HG03095 (cell line): ENCODE data around the gene UNC13C.
"Not testable (repeated sequence)": the region's sequence is repeated elsewhere in the genome, so short reads cannot be mapped to it uniquely, and the experiment has no call there.

Experiments used
- ATAC-seq: cut with Tn5 transposase; IDR thresholded peaks from one replicate; pipeline ENCODE4 v1.9.1; 2021; ENCODE audit warnings: moderate library complexity; ENCODE audit not compliant: unreplicated experiment

The UNC13C gene

DNA sequence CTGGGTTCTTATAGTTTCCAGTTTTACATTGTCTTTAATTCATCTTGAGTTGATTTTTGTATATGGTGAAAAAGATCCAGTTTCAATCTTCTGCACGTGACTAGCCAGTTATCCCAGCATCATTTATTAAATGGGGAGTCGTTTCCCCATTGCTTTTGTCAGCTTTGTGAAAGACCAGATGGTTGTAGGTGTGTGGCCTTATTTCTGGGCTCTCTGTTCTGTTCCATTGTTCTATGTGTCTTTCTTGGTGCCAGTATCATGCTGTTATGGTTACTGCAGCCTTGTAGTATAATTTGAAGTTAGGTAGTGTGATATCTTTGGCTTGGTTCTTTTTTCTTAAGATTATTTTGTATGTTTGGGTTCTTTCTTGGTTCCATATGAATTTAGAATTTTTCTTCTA is 432.2 kb downstream of the UNC13C start:
- no peak for ATAC-seq

GRCh38 chr15:54424171-54424570 is 445.9 kb downstream of the UNC13C start:
- ATAC-seq, result no peak

GRCh38 chr15:54428596-54428995 is 450.4 kb downstream of the UNC13C start:
- no peak for ATAC-seq

DNA sequence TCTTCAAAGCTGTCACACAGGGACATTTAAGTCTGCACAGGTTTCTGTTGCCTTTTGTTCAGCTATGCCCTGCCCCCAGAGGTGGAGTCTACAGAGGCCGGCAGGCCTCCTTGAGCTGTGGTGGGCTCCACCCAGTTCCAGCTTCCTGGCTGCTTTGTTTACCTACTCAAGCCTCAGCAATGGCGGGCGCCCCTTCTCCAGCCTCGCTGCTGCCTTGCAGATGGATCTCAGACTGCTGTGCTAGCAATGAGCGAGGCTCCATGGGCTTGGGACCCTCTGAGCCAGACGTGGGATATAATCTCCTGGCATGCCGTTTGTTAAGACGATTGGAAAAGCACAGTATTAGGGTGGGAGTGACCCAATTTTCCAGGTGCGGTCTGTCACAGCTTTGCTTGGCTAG is 472.0 kb downstream of the UNC13C start:
- ATAC-seq, result not testable (repeated sequence)

GRCh38 chr15:54456413-54456812 is 478.2 kb downstream of the UNC13C start:
- ATAC-seq, result no peak

DNA sequence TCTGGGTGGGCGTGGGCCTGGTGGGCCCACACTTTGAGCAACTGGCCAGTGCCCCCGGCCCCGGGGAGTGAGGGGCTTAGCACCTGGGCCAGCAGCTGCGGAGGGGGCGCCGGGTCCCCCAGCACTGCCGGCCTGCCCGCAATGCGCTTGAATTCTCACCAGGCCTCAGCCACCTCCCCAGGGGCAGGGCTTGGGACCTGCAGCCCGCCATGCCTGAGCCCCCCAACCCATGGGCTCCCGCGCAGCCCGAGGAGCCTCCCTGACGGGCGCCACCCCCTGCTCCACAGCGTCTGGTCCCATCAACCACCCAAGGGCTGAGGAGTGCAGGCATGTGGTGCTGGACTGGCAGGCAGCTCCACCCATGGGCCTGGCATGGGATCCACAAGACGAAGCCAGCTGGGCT is 484.3 kb downstream of the UNC13C start:
- ATAC-seq, result no peak

DNA sequence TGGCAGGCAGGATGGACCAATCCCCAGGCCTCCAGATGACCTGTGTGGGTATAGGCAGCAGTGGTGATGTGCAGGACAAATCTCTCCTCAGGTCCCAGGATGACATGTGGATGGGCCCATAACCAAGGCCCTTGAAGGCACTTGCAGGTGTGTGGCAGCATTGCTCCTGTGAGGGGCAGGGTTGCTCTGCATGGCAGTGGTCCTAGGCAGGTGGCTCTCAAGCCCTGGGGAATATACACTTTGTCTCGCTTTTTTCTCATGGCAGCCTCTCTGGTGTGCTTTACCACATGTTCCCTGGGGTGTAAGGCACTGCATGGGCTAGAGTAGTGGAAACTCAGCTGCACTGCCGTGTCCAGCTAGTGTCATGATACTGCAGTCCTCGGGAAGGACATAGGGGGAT is 503.6 kb downstream of the UNC13C start:
- ATAC-seq, result no peak

DNA sequence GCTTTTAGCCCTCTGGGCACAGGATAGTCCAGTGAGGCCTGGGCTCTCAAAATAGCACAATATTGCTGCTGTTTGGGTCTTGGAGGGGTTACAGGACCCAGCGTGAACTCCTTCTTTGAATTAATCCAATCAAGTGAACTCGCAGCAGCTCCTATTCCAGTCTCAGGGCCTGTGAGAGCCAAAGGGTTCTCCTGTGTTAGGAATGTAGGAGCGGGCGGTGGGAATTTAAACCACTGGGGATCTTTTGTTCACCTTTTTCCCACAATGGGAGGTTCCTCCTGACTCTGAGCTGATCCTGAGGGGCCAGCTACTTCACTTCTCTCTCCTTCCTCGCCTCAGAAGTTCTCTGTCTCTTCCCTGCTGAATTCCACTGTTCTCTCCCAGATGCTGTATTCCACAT is 504.0 kb downstream of the UNC13C start:
- no peak for ATAC-seq

GRCh38 chr15:54500330-54500729 is 522.1 kb downstream of the UNC13C start:
- no peak for ATAC-seq

DNA sequence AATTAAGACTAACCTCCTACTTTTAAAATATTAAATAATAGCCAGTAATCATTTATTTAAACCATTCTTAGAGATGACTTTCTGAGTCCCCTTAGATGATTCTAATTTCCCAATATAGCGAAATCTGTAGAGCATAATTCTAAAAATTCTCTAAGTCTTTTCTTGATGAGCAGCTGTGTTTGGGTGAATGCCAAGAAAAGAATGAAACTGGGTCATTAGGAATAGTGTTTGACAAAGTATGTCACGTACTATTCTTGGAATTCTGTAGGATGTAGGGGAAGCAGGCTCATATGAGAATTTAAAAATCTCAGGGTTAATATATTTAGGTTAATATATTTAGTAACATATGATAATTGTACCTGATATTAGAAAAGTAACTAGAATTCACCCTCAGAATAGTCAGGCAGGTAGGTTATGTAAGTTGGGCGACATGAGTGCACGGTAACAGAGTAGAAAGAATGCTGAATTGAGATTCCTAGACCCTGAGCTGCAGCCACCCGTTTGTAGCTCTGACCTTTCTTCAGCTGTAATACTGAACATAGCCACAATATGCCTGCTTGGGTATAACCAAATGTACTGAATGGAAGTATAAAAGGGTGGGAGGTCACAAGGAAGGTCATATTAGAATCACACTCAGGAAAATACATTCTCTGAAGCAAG is 524.3 kb downstream of the UNC13C start:
- ATAC-seq, result no peak

DNA sequence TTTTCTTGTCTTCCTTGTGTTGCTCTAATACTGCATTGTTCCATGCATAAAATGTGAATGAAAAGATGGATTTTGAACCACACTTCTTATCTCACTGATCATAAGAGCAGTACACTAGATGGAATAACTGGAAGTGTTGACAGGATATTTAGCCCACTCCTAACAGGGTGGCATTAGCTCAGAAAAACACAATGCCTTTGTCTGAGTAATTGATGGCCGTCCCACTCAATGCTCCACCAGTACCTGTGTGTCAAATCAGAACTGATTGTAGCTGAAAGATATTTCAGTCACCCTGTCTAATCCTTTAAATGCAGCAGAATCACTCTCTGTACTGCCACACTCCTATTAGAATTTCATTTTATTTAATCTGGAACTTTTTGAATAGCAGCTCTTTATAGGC is 526.5 kb downstream of the UNC13C start:
- ATAC-seq, result no peak

DNA sequence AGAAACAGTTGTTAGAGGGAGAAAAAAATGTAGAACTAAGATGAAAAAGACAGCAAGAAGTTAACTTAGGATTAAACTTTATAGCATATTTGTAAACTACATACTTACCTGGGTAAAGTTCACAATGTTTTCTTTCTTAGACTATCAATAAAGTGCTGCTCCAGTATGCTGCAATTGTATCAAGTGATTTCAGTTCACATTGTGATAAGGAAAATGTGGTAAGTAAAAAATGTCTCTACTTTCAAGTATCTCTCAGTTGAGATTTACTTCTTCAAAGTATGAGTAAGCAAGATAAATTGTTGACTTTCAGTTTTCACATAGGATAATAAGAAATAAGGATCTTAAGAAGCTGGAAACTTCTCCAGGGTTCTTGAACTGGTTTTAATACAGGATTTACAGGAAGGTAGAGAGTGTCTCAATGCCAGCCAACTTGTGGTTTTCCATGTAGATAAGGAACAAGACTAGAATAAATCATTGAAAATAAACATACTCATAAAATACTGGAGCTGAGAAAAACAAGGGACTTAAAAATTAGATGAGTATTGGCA is 528.8 kb downstream of the UNC13C start:
- no peak for ATAC-seq

DNA sequence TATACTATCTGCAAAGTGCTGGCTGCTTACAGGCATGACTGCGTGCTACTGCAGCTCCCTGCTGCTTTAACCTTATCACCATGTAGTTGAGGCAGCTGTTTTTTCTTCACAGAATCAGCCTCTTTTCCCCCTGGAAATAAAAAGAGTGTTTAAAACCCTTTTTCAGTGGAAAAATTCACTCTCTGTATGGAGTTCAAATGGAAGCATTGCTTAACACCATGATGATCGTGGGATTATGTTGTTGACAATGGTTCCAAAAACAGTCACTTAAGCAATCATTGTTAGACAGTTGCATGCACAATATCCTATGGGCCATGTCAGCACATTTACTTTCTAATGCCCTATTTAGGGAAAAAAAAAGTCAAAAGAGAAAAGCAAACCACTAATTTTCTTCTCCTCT is 536.4 kb downstream of the UNC13C start:
- no peak for ATAC-seq

GRCh38 chr15:54515664-54516582 is 537.7 kb downstream of the UNC13C start:
- ATAC-seq, result no peak

GRCh38 chr15:54517366-54517765 is 539.1 kb downstream of the UNC13C start:
- no peak for ATAC-seq

GRCh38 chr15:54518156-54518882 is 540.1 kb downstream of the UNC13C start:
- no peak for ATAC-seq

- no peak for ATAC-seq
Observed at GRCh38 chr15:54519577-54519976, 541.3 kb downstream of the UNC13C start.

GRCh38 chr15:54520616-54521015 is 542.4 kb downstream of the UNC13C start:
- ATAC-seq, result no peak

- ATAC-seq, result no peak
Observed at GRCh38 chr15:54521206-54521605, 543.0 kb downstream of the UNC13C start.

- no peak for ATAC-seq
Observed at GRCh38 chr15:54528021-54528420, 549.8 kb downstream of the UNC13C start.

- no peak for ATAC-seq
Observed at GRCh38 chr15:54540721-54541120, 562.5 kb downstream of the UNC13C start.
